HEK293 (cell line): ENCODE measurements around the gene NSD1.

ENCODE experiments used
- CTCF ChIA-PET: fragments of 350-600 bp; formaldehyde crosslinking; extraction: SDS; loops from one replicate; lab custom pipeline; 2021; ENCODE audit warnings: antibody characterized with exemption; lab: Yijun Ruan, JAX
- POLR2A ChIA-PET: fragments of 300-600 bp; formaldehyde crosslinking; extraction: SDS; loops from one replicate; lab custom pipeline; 2020; ENCODE audit warnings: antibody characterized with exemption, inconsistent platforms; lab: Yijun Ruan, JAX
- H3K27ac ChIP-seq: fragments of 200-500 bp; sonication (Bioruptor generic); 2 replicates; pipeline ENCODE4 v1.5.1; 2014; ENCODE audit warnings: low read depth, low read length, control low read depth, inconsistent platforms; ENCODE audit errors: extremely low read depth
- H3K36me3 ChIP-seq, 2 experiments: fragments of 200-500 bp in 1 of 2; sonication (Bioruptor generic) in 1 of 2; 1 replicate in 1 of 2; 2 replicates in 1 of 2; pipeline ENCODE4 v1.5.1; 2014 to 2017; ENCODE audit warnings: inconsistent platforms in 2 of 2, low read length in 2 of 2; ENCODE audit not compliant: control insufficient read depth in 2 of 2, insufficient read depth in 1 of 2
- H3K4me1 ChIP-seq: fragments of 200-500 bp; sonication (Bioruptor generic); 2 replicates; pipeline ENCODE4 v1.5.1; 2014; ENCODE audit warnings: mild to moderate bottlenecking, low read length, inconsistent platforms; ENCODE audit not compliant: control insufficient read depth, insufficient read depth
- H3K4me3 ChIP-seq: 2 replicates; pipeline ENCODE4 v1.5.1; 2011; ENCODE audit warnings: low read depth, mild to moderate bottlenecking, control low read depth, low read length, moderate library complexity
- H3K9me3 ChIP-seq: fragments of 200-500 bp; sonication (Bioruptor generic); 2 replicates; pipeline ENCODE4 v1.5.1; 2014; ENCODE audit warnings: low read depth, low read length, inconsistent platforms; ENCODE audit not compliant: control insufficient read depth, insufficient read depth
- KLF9 ChIP-seq: fragments of 450-650 bp; formaldehyde crosslinking; IDR thresholded peaks from 2 replicates; pipeline ENCODE4 v1.5.1; 2016; ENCODE audit warnings: missing biosample characterization, missing genetic modification characterization, low read depth
- MYNN ChIP-seq: fragments of 450-650 bp; formaldehyde crosslinking; IDR thresholded peaks from 2 replicates; pipeline ENCODE4 v1.5.1; 2016; ENCODE audit warnings: missing biosample characterization, missing genetic modification characterization, borderline replicate concordance
- OVOL3 ChIP-seq: fragments of 450-650 bp; formaldehyde crosslinking; IDR thresholded peaks from 2 replicates; pipeline ENCODE4 v1.5.1; 2016; ENCODE audit warnings: missing biosample characterization, missing genetic modification characterization
- SP2 ChIP-seq: fragments of 450-650 bp; formaldehyde crosslinking; IDR thresholded peaks from 2 replicates; pipeline ENCODE4 v1.5.1; 2016; ENCODE audit warnings: missing biosample characterization, missing genetic modification characterization
- ZEB2 ChIP-seq: fragments of 450-650 bp; formaldehyde crosslinking; IDR thresholded peaks from 2 replicates; pipeline ENCODE4 v1.5.1; 2016; ENCODE audit warnings: missing biosample characterization, missing genetic modification characterization
- ZNF133 ChIP-seq: fragments of 450-650 bp; formaldehyde crosslinking; IDR thresholded peaks from 2 replicates; pipeline ENCODE4 v1.5.1; 2016; ENCODE audit warnings: missing biosample characterization, missing genetic modification characterization
- ZNF174 ChIP-seq: fragments of 450-650 bp; formaldehyde crosslinking; IDR thresholded peaks from 2 replicates; pipeline ENCODE4 v1.5.0; 2017; ENCODE audit warnings: missing biosample characterization, mild to moderate bottlenecking, missing genetic modification characterization
- ZNF19 ChIP-seq: fragments of 450-650 bp; formaldehyde crosslinking; IDR thresholded peaks from 2 replicates; pipeline ENCODE4; 2016; ENCODE audit warnings: missing biosample characterization, missing genetic modification characterization, low read depth
- ZNF202 ChIP-seq: fragments of 450-650 bp; formaldehyde crosslinking; IDR thresholded peaks from 2 replicates; pipeline ENCODE4 v1.5.1; 2016; ENCODE audit warnings: missing biosample characterization, missing genetic modification characterization, borderline replicate concordance
- ZNF223 ChIP-seq: fragments of 450-650 bp; formaldehyde crosslinking; IDR thresholded peaks from 2 replicates; pipeline ENCODE4 v1.5.1; 2016; ENCODE audit warnings: missing biosample characterization, missing genetic modification characterization
- ZNF248 ChIP-seq: fragments of 450-650 bp; formaldehyde crosslinking; IDR thresholded peaks from 2 replicates; pipeline ENCODE4 v1.5.1; 2017; ENCODE audit warnings: missing biosample characterization, missing genetic modification characterization
- ZNF292 ChIP-seq: fragments of 450-650 bp; formaldehyde crosslinking; IDR thresholded peaks from 2 replicates; pipeline ENCODE4 v1.5.1; 2016; ENCODE audit warnings: low read depth, missing biosample characterization, missing genetic modification characterization, borderline replicate concordance
- ZNF37A ChIP-seq: fragments of 450-650 bp; IDR thresholded peaks from 2 replicates; pipeline ENCODE4 v1.5.1; 2018; ENCODE audit warnings: missing biosample characterization, missing genetic modification characterization
- ZNF391 ChIP-seq: fragments of 450-650 bp; formaldehyde crosslinking; IDR thresholded peaks from 2 replicates; pipeline ENCODE4 v1.5.1; 2016; ENCODE audit warnings: low read depth, missing biosample characterization, missing genetic modification characterization, borderline replicate concordance
- ZNF501 ChIP-seq: fragments of 450-650 bp; formaldehyde crosslinking; IDR thresholded peaks from 2 replicates; pipeline ENCODE4 v1.5.1; 2016; ENCODE audit warnings: missing biosample characterization, missing genetic modification characterization
- ZNF596 ChIP-seq: fragments of 450-650 bp; IDR thresholded peaks from 2 replicates; pipeline ENCODE4 v1.5.0; 2018; ENCODE audit warnings: missing biosample characterization, mild to moderate bottlenecking, missing genetic modification characterization, moderate library complexity
- ZNF626 ChIP-seq: fragments of 450-650 bp; sonication (Bioruptor Pico); formaldehyde crosslinking; IDR thresholded peaks from 2 replicates; pipeline ENCODE4 v1.5.1; 2018; ENCODE audit warnings: missing biosample characterization, missing genetic modification characterization, inconsistent platforms
- ZNF670 ChIP-seq: fragments of 450-650 bp; formaldehyde crosslinking; IDR thresholded peaks from 2 replicates; pipeline ENCODE4 v1.5.1; 2016; ENCODE audit warnings: missing biosample characterization, missing genetic modification characterization, low read depth
- TF ChIP-seq, protein P1 (sequence below): fragments of 450-650 bp; formaldehyde crosslinking; IDR thresholded peaks from 2 replicates; pipeline ENCODE4 v1.5.1; 2016; ENCODE audit warnings: missing biosample characterization, missing genetic modification characterization, low read depth
- TF ChIP-seq, protein P2 (sequence below): fragments of 450-650 bp; formaldehyde crosslinking; IDR thresholded peaks from 2 replicates; pipeline ENCODE4 v1.5.1; 2016; ENCODE audit warnings: missing biosample characterization, missing genetic modification characterization
- TF ChIP-seq, protein P3 (sequence below): fragments of 450-650 bp; formaldehyde crosslinking; IDR thresholded peaks from 2 replicates; pipeline ENCODE4 v1.5.1; 2016; ENCODE audit warnings: missing biosample characterization, missing genetic modification characterization
- TF ChIP-seq, protein P4 (sequence below): fragments of 450-650 bp; formaldehyde crosslinking; IDR thresholded peaks from 2 replicates; pipeline ENCODE4 v1.5.1; 2016; ENCODE audit warnings: missing biosample characterization, missing genetic modification characterization

NSD1 gene

DNA sequence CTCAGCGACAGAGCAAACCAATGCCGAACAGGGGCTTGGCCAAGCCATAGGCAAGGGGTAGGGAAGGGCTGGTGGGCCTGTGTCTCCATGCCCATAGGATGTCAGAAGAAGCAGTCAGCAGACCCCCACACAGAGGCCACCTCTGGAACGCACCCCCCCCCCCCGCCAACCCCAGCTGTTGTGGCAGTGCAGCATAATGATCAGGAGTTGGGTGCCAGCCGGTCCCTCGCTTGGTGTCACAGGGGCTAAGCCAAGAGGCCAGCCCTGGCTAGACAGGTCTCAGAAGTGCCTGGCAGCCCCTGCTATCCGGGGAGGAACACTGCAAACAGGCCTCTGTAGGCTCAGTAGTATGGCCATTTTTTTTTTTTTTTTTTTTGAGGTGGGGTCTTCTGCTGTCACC lies 181.8 kb downstream of the NSD1 start:
- peaks cover 5% of the 10 kb centered on the region for H3K4me1 ChIP-seq

DNA sequence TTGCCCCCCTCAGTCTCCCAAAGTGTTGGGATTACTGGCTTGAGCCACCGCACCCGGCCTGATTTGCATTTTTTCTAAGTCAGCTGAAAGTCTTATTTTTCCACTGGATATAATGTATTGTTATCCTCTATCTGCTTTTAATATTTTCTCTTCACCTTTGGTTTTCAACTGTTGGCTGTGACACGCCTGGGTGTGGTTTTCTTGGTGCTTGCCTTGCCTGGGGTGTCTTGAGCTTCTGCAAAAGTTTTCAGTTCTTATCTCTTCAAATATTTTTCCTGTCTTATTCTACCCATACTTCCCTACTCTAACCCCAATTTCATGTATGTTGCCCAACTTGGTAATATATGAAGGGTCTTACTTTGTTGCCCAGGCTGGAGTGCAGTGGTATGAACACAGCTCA lies 182.4 kb downstream of the NSD1 start:
- POLR2A ChIA-PET, result interaction anchor here (0.6 to 1.0 kb wide), 2 partner anchors 9 to 12 kb away, joined by 3 read pairs; no protein-coding TSS in a partner anchor
- TF ChIP-seq MYNN, result no peak
- TF ChIP-seq, protein P1, sequence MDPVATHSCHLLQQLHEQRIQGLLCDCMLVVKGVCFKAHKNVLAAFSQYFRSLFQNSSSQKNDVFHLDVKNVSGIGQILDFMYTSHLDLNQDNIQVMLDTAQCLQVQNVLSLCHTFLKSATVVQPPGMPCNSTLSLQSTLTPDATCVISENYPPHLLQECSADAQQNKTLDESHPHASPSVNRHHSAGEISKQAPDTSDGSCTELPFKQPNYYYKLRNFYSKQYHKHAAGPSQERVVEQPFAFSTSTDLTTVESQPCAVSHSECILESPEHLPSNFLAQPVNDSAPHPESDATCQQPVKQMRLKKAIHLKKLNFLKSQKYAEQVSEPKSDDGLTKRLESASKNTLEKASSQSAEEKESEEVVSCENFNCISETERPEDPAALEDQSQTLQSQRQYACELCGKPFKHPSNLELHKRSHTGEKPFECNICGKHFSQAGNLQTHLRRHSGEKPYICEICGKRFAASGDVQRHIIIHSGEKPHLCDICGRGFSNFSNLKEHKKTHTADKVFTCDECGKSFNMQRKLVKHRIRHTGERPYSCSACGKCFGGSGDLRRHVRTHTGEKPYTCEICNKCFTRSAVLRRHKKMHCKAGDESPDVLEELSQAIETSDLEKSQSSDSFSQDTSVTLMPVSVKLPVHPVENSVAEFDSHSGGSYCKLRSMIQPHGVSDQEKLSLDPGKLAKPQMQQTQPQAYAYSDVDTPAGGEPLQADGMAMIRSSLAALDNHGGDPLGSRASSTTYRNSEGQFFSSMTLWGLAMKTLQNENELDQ, result no peak
- TF ChIP-seq ZNF133 (tag by site-specific recombination), result peak; percentile 76
- TF ChIP-seq ZNF174 (tag by site-specific recombination), result no peak
- no peak for TF ChIP-seq ZNF501 (tag by site-specific recombination)
- no peak for TF ChIP-seq ZNF248 (tag by site-specific recombination)
- CTCF ChIA-PET, result interaction anchor here (0.5 to 1.5 kb wide), 9 partner anchors 10 to 258 kb away, joined by 3 to 8 read pairs (median 3); no protein-coding TSS in a partner anchor

More for the DNA sequence above, 181.8 kb downstream of the NSD1 start:
- H3K36me3 ChIP-seq, result peaks cover 0 to 9% of the 10 kb centered on the region in 2 experiments; a peak in 1 of 3 replicates
- no peak overlapping the region for H3K4me3 ChIP-seq
- CTCF ChIA-PET, result interaction anchor here (0.5 to 1.5 kb wide), 7 partner anchors 11 to 257 kb away, joined by 3 to 8 read pairs (median 3); no protein-coding TSS in a partner anchor
- H3K9me3 ChIP-seq, result no peaks in the 10 kb centered on the region
- POLR2A ChIA-PET, result interaction anchor here (0.5 to 1.0 kb wide), 3 partner anchors 8 to 218 kb away, joined by 3 to 4 read pairs (median 3); no protein-coding TSS in a partner anchor
- no peak overlapping the region for H3K27ac ChIP-seq
- TF ChIP-seq ZNF670, result no peak
- no peak for TF ChIP-seq ZEB2 (tag by site-specific recombination)
- no peak for TF ChIP-seq SP2 (tag by site-specific recombination)
- TF ChIP-seq, protein P2, sequence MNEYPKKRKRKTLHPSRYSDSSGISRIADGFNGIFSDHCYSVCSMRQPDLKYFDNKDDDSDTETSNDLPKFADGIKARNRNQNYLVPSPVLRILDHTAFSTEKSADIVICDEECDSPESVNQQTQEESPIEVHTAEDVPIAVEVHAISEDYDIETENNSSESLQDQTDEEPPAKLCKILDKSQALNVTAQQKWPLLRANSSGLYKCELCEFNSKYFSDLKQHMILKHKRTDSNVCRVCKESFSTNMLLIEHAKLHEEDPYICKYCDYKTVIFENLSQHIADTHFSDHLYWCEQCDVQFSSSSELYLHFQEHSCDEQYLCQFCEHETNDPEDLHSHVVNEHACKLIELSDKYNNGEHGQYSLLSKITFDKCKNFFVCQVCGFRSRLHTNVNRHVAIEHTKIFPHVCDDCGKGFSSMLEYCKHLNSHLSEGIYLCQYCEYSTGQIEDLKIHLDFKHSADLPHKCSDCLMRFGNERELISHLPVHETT (tag by site-specific recombination), result no peak
- TF ChIP-seq ZNF202 (tag by site-specific recombination), result no peak
- no peak for TF ChIP-seq ZNF292
- TF ChIP-seq ZNF596 (tag by site-specific recombination), result no peak
- TF ChIP-seq ZNF626 (tag by site-specific recombination), result no peak
- TF ChIP-seq OVOL3, result no peak
- TF ChIP-seq ZNF174 (tag by site-specific recombination), result no peak
- TF ChIP-seq, protein P3, sequence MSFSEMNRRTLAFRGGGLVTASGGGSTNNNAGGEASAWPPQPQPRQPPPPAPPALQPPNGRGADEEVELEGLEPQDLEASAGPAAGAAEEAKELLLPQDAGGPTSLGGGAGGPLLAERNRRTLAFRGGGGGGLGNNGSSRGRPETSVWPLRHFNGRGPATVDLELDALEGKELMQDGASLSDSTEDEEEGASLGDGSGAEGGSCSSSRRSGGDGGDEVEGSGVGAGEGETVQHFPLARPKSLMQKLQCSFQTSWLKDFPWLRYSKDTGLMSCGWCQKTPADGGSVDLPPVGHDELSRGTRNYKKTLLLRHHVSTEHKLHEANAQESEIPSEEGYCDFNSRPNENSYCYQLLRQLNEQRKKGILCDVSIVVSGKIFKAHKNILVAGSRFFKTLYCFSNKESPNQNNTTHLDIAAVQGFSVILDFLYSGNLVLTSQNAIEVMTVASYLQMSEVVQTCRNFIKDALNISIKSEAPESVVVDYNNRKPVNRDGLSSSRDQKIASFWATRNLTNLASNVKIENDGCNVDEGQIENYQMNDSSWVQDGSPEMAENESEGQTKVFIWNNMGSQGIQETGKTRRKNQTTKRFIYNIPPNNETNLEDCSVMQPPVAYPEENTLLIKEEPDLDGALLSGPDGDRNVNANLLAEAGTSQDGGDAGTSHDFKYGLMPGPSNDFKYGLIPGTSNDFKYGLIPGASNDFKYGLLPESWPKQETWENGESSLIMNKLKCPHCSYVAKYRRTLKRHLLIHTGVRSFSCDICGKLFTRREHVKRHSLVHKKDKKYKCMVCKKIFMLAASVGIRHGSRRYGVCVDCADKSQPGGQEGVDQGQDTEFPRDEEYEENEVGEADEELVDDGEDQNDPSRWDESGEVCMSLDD (tag by site-specific recombination), result no peak
- TF ChIP-seq ZNF223, result no peak
- no peak for TF ChIP-seq ZNF391
- no peak for TF ChIP-seq ZNF37A
- TF ChIP-seq, protein P4, sequence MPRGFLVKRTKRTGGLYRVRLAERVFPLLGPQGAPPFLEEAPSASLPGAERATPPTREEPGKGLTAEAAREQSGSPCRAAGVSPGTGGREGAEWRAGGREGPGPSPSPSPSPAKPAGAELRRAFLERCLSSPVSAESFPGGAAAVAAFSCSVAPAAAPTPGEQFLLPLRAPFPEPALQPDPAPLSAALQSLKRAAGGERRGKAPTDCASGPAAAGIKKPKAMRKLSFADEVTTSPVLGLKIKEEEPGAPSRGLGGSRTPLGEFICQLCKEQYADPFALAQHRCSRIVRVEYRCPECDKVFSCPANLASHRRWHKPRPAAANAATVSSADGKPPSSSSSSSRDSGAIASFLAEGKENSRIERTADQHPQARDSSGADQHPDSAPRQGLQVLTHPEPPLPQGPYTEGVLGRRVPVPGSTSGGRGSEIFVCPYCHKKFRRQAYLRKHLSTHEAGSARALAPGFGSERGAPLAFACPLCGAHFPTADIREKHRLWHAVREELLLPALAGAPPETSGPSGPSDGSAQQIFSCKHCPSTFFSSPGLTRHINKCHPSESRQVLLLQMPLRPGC, result no peak
- no peak for TF ChIP-seq KLF9 (tag by site-specific recombination)
- no peak for TF ChIP-seq ZNF19 (tag by site-specific recombination)

More for the DNA sequence above, 182.4 kb downstream of the NSD1 start:
- Histone ChIP-seq H3K4me1 (peaks cover under 1% of the 10 kb centered on the region), H3K36me3 (peaks cover 0 to 11% of the 10 kb centered on the region in 2 experiments; a peak in 1 of 3 replicates), H3K4me3 (no peak overlapping the region), H3K27ac (no peak overlapping the region), H3K9me3 (no peaks in the 10 kb centered on the region)
